ENCODE measurements around the gene TEC.

The TEC gene

DNA sequence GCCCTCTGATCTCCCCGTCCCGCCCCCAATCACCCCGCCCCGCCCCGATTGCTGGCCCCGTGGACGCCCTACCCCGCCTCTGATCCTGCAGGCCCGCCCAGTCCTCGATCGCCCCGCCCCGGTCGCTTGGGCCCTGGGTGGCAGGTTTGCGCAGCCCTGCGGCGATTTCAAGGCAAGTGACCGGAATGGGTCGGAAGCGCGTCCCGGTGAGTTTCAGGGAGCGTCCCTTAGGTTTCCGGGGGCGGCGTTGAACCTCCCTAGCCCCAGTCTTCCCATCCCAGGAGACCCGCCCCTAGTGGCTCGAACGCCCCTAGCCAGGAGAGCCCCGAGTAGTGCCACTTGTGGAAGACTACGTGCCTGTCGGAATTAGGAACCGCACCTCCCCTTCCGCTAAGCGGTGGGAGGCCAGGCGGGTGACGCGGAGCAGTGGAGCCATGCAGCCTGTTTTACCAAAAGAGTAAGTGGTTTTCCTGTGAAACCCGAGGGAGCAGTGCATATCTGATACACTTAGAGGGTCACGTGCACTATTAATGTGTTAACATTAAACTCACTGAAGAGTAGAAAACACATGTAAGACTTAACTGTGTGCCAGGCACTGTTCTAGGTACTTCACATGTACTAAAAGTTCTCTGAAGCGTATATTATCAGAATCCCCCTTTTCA is 354 bp upstream of the TEC start:
- Histone ChIP-seq H3K27ac (ENCODE audit: low read depth, low read length, severe bottlenecking) (no peak overlapping the region), H3K4me3 (ENCODE audit: extremely low read depth, insufficient read depth, low read length, poor library complexity, severe bottlenecking) (peak overlapping the region; percentile 68), H3K4me1 (ENCODE audit: control insufficient read depth, insufficient read depth, low read length, poor library complexity, severe bottlenecking) (no peaks in the 10 kb centered on the region), H3K36me3 (ENCODE audit: control insufficient read depth, insufficient read depth, low read length) (no peaks in the 10 kb centered on the region), H3K9me3 (ENCODE audit: control insufficient read depth, low read length) (peaks cover 6% of the 10 kb centered on the region)
- 4 to 8% methylated on average over 22 of the region's 41 CpGs for WGBS, 2 experiments (ENCODE audit: insufficient coverage in 2 of 2)

DNA sequence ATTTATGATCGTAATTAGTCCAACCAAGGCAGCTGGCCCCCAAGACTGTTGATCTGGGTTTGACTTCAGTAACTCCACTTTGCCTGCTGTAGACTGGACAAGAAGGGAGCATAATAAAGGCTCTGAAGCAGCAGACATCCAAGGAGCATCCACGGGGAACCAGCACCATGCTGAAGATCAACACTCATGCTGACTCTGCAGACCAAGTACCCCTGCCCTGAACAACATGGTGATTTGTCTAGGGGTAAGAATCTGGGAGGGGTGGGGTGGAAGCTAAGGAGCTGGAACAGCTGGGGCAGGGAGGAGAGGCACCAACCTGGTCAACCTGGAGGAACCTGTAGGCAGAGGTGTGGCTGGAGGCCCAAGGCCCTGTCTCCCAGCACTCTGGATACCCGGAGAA is 2.1 kb downstream of the TEC start:
- peaks cover 6% of the 10 kb centered on the region for H3K9me3 ChIP-seq (ENCODE audit: control insufficient read depth, low read length)
- no peak overlapping the region for H3K27ac ChIP-seq (ENCODE audit: low read depth, low read length, severe bottlenecking)
- no peaks in the 10 kb centered on the region for H3K4me1 ChIP-seq (ENCODE audit: control insufficient read depth, insufficient read depth, low read length, poor library complexity, severe bottlenecking)
- no peaks in the 10 kb centered on the region for H3K36me3 ChIP-seq (ENCODE audit: control insufficient read depth, insufficient read depth, low read length)
- H3K4me3 ChIP-seq (ENCODE audit: extremely low read depth, insufficient read depth, low read length, poor library complexity, severe bottlenecking) = no peak overlapping the region
- 64 to 89% methylated on average over 2 to 3 of the region's 3 CpGs for WGBS, 2 experiments (ENCODE audit: insufficient coverage in 2 of 2)

- no peak overlapping the region for H3K27ac ChIP-seq (ENCODE audit: low read depth, low read length, severe bottlenecking)
- no peaks in the 10 kb centered on the region for H3K4me1 ChIP-seq (ENCODE audit: control insufficient read depth, insufficient read depth, low read length, poor library complexity, severe bottlenecking)
- H3K9me3 ChIP-seq (ENCODE audit: control insufficient read depth, low read length) = peaks cover 6% of the 10 kb centered on the region
- H3K4me3 ChIP-seq (ENCODE audit: extremely low read depth, insufficient read depth, low read length, poor library complexity, severe bottlenecking) = no peak overlapping the region
- 100% methylated on average over 1 of the region's 4 CpGs for WGBS, 2 experiments (ENCODE audit: insufficient coverage in 2 of 2)
- no peaks in the 10 kb centered on the region for H3K36me3 ChIP-seq (ENCODE audit: control insufficient read depth, insufficient read depth, low read length)
These were observed 2.9 kb downstream of the TEC start for GRCh38 chr4:48266781-48267180.

DNA sequence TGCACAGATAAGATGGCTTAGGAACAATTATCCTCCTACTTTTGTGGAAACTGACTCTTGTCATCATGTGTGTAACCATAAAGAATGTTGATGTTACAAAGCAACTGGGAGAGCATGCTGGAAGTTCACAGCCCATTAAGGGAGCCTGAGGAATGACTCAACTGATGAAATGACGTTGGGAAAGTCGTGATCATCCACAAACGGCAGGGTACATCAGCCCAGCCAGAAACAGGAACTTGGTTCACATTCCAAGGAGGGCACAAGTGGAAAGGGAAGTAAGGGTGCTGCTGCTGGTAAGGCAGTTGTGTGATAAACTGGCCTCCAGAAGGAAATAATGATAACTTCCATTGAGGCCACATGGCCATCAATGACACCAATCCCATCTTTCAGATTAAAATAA is 6.7 kb downstream of the TEC start:
- Histone ChIP-seq H3K4me1 (ENCODE audit: control insufficient read depth, insufficient read depth, low read length, poor library complexity, severe bottlenecking) (no peaks in the 10 kb centered on the region), H3K4me3 (ENCODE audit: extremely low read depth, insufficient read depth, low read length, poor library complexity, severe bottlenecking) (no peak overlapping the region), H3K36me3 (ENCODE audit: control insufficient read depth, insufficient read depth, low read length) (no peaks in the 10 kb centered on the region), H3K9me3 (ENCODE audit: control insufficient read depth, low read length) (peaks cover 3% of the 10 kb centered on the region), H3K27ac (ENCODE audit: low read depth, low read length, severe bottlenecking) (no peak overlapping the region)
- 84 to 86% methylated on average over 3 of the region's 3 CpGs for WGBS, 2 experiments (ENCODE audit: insufficient coverage in 2 of 2)

- Histone ChIP-seq H3K9me3 (ENCODE audit: control insufficient read depth, low read length) (no peaks in the 10 kb centered on the region), H3K4me3 (ENCODE audit: extremely low read depth, insufficient read depth, low read length, poor library complexity, severe bottlenecking) (no peak overlapping the region), H3K36me3 (ENCODE audit: control insufficient read depth, insufficient read depth, low read length) (no peaks in the 10 kb centered on the region), H3K27ac (ENCODE audit: low read depth, low read length, severe bottlenecking) (no peak overlapping the region), H3K4me1 (ENCODE audit: control insufficient read depth, insufficient read depth, low read length, poor library complexity, severe bottlenecking) (no peaks in the 10 kb centered on the region)
- 86 to 100% methylated on average over 2 of the region's 2 CpGs for WGBS, 2 experiments (ENCODE audit: insufficient coverage in 2 of 2)
These were observed 7.2 kb downstream of the TEC start for GRCh38 chr4:48262484-48262883.

GRCh38 chr4:48261281-48261680 is 8.4 kb downstream of the TEC start:
- Histone ChIP-seq H3K27ac (ENCODE audit: low read depth, low read length, severe bottlenecking) (no peak overlapping the region), H3K36me3 (ENCODE audit: control insufficient read depth, insufficient read depth, low read length) (no peaks in the 10 kb centered on the region), H3K9me3 (ENCODE audit: control insufficient read depth, low read length) (no peaks in the 10 kb centered on the region), H3K4me1 (ENCODE audit: control insufficient read depth, insufficient read depth, low read length, poor library complexity, severe bottlenecking) (no peaks in the 10 kb centered on the region), H3K4me3 (ENCODE audit: extremely low read depth, insufficient read depth, low read length, poor library complexity, severe bottlenecking) (no peak overlapping the region)
- WGBS, 2 experiments (ENCODE audit: insufficient coverage in 2 of 2) = no CpG with 5 or more reads among the region's 1 CpG

DNA sequence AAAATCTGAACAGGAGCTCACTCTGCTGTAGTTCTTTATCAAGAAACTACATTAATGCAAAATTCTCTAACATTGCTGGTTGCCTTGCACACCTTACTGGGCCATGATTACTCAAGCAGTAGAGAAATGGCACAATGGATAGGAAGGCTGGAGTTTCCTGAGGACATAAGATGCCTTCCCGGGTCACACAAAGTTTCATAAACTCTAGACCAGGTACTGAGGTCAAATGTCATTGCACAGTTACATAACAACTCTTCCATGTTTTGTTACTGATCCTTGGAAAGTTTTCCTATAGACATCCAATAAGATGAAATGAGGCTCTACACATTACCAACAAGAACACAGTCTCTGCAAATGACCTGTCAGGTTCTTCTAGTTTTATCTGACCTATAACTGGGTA is 9.9 kb downstream of the TEC start:
- WGBS, 2 experiments (ENCODE audit: insufficient coverage in 2 of 2) = 67 to 75% methylated on average over 1 of the region's 1 CpG
- Histone ChIP-seq H3K9me3 (ENCODE audit: control insufficient read depth, low read length) (no peaks in the 10 kb centered on the region), H3K27ac (ENCODE audit: low read depth, low read length, severe bottlenecking) (no peak overlapping the region), H3K4me3 (ENCODE audit: extremely low read depth, insufficient read depth, low read length, poor library complexity, severe bottlenecking) (no peak overlapping the region), H3K4me1 (ENCODE audit: control insufficient read depth, insufficient read depth, low read length, poor library complexity, severe bottlenecking) (no peaks in the 10 kb centered on the region), H3K36me3 (ENCODE audit: control insufficient read depth, insufficient read depth, low read length) (no peaks in the 10 kb centered on the region)

DNA sequence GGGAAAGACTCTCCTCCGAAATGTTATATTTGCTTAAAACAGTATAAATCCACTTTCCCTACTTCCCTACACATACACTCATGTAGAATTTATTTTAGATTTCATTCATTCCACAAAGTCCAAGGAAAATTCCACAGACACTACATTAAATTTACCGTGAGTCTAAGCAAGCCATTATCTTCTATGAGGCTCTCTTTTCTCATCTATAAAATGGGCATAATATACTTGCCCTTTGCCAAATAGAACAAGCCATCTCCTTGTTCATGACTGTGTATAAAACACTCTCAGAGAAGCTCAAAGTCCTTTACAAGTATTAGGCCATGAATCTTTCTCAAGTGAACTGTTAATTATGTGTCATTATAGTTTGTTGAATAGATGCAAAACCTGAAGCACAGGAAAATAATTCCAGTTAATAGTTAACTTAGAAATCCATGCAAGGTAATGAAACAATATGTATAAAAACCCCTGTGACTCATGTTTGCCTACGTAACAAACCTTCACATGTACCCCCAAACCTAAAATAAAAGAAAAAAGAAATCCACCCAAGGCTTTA is 10.7 kb downstream of the TEC start:
- no peak overlapping the region for H3K4me3 ChIP-seq (ENCODE audit: extremely low read depth, insufficient read depth, low read length, poor library complexity, severe bottlenecking)
- H3K27ac ChIP-seq (ENCODE audit: low read depth, low read length, severe bottlenecking) = no peak overlapping the region
- no peaks in the 10 kb centered on the region for H3K9me3 ChIP-seq (ENCODE audit: control insufficient read depth, low read length)
- H3K4me1 ChIP-seq (ENCODE audit: control insufficient read depth, insufficient read depth, low read length, poor library complexity, severe bottlenecking) = no peaks in the 10 kb centered on the region
- no peaks in the 10 kb centered on the region for H3K36me3 ChIP-seq (ENCODE audit: control insufficient read depth, insufficient read depth, low read length)
- 83 to 90% methylated on average over 1 of the region's 3 CpGs for WGBS, 2 experiments (ENCODE audit: insufficient coverage in 2 of 2)

- no peaks in the 10 kb centered on the region for H3K36me3 ChIP-seq (ENCODE audit: control insufficient read depth, insufficient read depth, low read length)
- no peaks in the 10 kb centered on the region for H3K4me1 ChIP-seq (ENCODE audit: control insufficient read depth, insufficient read depth, low read length, poor library complexity, severe bottlenecking)
- H3K4me3 ChIP-seq (ENCODE audit: extremely low read depth, insufficient read depth, low read length, poor library complexity, severe bottlenecking) = no peak overlapping the region
- H3K9me3 ChIP-seq (ENCODE audit: control insufficient read depth, low read length) = no peaks in the 10 kb centered on the region
- WGBS, 2 experiments (ENCODE audit: insufficient coverage in 2 of 2) = 90 to 93% methylated on average over 3 to 4 of the region's 4 CpGs
- H3K27ac ChIP-seq (ENCODE audit: low read depth, low read length, severe bottlenecking) = no peak overlapping the region
These were observed 13.7 kb downstream of the TEC start for GRCh38 chr4:48255959-48256342.

GRCh38 chr4:48255072-48255958 is 14.3 kb downstream of the TEC start:
- 96 to 98% methylated on average over 5 to 6 of the region's 6 CpGs for WGBS, 2 experiments (ENCODE audit: insufficient coverage in 2 of 2)
- no peak overlapping the region for H3K27ac ChIP-seq (ENCODE audit: low read depth, low read length, severe bottlenecking)
- H3K4me1 ChIP-seq (ENCODE audit: control insufficient read depth, insufficient read depth, low read length, poor library complexity, severe bottlenecking) = no peaks in the 10 kb centered on the region
- no peaks in the 10 kb centered on the region for H3K36me3 ChIP-seq (ENCODE audit: control insufficient read depth, insufficient read depth, low read length)
- no peak overlapping the region for H3K4me3 ChIP-seq (ENCODE audit: extremely low read depth, insufficient read depth, low read length, poor library complexity, severe bottlenecking)
- H3K9me3 ChIP-seq (ENCODE audit: control insufficient read depth, low read length) = no peaks in the 10 kb centered on the region
